ENCODE results near the gene SLFN11.

DNA sequence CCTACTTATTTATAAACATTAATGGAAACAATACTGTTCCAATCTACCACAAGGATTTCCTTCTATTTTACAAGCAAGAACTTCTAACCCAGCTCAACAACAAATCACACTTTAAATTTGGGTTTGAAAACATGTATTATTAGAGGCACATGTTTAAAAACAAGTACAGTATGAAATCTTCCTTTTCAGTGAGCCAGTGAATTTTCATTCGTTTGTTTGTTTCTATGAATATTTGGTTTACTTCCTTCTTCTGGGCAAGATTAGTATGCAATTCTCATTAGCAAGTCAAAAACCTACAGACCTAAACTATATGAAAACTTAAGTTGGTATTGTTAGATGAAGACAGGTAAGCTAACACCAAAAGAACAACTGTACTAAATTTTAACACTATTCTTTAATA is 33.1 kb upstream of the SLFN11 start:
- TF ChIP-seq, protein P1, sequence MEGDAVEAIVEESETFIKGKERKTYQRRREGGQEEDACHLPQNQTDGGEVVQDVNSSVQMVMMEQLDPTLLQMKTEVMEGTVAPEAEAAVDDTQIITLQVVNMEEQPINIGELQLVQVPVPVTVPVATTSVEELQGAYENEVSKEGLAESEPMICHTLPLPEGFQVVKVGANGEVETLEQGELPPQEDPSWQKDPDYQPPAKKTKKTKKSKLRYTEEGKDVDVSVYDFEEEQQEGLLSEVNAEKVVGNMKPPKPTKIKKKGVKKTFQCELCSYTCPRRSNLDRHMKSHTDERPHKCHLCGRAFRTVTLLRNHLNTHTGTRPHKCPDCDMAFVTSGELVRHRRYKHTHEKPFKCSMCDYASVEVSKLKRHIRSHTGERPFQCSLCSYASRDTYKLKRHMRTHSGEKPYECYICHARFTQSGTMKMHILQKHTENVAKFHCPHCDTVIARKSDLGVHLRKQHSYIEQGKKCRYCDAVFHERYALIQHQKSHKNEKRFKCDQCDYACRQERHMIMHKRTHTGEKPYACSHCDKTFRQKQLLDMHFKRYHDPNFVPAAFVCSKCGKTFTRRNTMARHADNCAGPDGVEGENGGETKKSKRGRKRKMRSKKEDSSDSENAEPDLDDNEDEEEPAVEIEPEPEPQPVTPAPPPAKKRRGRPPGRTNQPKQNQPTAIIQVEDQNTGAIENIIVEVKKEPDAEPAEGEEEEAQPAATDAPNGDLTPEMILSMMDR (IDR thresholded peaks at IDR 0.05; ENCODE audit: insufficient read depth, low read depth, low read length), result no peak
- TF ChIP-seq EZH2 (IDR thresholded peaks at IDR 0.05; ENCODE audit: insufficient read depth, low read length), result no peak

Data from astrocyte (in vitro differentiated cells and primary cell).